Inferior parietal cortex (tissue), 1 donor: ENCODE measurements around the gene PEDS1.
"Not testable (repeated sequence)": the region's sequence is repeated elsewhere in the genome, so short reads cannot be mapped to it uniquely, and the experiment has no call there.

Experiments
- DNase-seq: peaks from one replicate; pipeline ENCODE4 v3.0.0-alpha.2; 2016; ENCODE audit errors: extremely low spot score

PEDS1 gene

DNA sequence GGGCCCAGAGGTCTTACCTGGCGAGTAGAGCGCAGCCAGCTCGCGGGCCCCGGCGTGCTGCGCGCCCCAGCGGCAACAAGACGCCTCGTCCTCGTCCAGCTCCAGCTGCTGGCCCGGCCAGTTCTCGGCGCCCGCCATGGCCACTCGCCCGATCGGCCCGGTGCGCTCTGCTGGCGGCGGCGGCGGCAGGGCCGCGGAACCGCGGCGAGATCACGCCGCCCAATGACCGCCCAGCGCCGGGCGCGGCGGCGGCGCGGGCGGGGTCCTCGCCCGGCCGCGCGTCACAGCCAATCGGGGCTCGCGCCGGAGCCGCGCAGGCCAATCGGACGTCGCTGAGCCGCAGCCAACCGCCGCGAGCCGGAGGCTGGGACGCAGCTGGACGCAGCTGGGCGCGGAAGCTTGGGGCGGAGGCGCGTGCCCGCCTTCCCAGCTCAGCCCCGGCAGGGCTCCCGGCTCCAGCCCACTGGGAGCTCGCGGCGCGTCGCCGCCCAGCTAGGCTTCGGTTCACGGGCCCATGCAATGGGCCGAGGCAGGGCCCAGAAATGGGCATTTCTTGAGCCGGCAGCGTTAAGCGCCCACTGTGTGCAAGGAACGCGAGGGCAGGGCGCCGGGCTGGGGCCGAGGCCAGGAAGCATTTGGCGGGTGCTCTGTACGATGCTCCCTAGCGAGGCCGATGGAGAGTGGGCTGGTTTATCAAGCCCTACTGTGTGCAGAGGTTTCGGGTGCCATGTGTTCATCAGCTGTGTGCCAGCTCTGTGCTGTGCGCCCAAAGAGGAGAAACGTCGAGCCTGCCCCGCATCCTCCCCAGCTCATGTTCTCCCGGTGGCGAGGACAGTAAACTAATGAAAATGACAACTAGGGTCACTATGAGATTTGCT lies at the start of gene PEDS1:
Gene PEDS1 (minus strand): TSS at position 224 of the 878 bp plus-strand sequence. CDS start 86 bp downstream, at position 138.
- peak; percentile 87 for DNase-seq

- DNase-seq = no peak
These were observed 49.2 kb upstream of the PEDS1 start for GRCh38 chr20:50202677-50203076.

DNA sequence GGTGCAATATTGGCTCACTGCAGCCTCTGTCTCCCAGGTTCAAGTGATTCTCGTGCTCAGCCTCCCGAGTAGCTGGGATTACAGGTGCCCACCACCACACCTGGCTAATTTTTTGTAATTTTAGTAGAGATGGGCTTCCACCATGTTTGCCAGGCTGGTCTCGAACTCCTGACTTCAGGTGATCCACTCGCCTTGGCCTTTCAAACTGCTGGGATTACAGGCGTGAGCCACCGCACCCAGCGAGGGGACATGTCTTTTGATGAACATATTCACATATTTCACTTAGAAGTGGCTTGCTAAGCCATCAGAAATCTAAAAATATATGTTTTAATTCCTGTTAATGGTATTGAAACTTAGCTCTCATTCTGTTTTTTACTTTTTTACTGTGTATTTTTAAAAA lies 48.2 kb upstream of the PEDS1 start:
- DNase-seq = not testable (repeated sequence)

DNA sequence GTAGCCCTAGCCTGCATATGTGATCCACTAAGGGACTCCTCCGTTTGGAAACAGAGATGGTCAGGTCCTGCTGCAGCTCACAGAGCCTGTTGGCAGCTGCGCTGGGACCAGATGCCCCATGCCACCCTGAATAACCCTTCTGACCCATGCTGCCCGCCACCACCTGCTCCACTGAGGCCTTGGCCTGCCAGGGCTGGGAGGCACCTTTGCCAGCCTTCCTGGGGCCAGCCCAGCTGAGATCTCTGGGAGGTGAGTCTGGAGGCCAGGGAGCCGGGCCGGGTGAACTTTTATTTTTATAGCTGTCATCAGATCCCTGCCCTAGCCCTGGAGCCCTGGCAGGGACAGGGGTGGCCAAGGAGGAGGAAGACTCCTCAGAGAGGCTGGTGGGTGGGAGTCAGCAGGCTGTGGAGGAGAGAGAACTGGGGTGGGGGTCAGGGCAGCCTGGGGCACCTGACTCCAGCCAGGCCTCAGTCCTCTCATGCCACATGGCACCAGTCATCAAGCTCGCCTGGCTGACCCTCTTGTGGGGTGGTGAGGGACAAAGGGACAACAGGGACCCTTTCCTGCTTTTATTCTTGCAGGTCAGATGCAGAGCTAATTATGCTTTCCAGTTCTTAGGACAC lies 47.1 kb upstream of the PEDS1 start:
- no peak for DNase-seq

GRCh38 chr20:50199703-50200102 lies 46.2 kb upstream of the PEDS1 start:
- DNase-seq = no peak

DNA sequence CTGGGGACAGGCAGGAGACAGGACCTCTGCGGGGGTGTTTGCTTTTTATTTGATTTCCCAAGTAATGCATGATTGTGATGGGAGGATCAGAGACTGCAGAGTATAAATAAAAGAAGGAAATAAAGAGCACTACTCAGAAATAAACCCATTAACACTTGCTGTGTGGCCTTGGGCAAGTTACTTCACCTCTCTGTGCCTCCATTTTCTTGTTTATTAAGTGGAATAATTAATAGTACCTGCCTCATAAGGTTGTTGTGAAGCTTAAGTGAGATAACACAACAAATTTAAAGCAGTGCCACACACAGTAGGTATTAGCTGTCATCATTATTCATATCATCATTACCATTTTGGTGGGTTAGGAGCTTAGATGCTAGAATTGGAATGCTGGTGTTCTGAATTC lies 45.2 kb upstream of the PEDS1 start:
- DNase-seq = no peak

DNA sequence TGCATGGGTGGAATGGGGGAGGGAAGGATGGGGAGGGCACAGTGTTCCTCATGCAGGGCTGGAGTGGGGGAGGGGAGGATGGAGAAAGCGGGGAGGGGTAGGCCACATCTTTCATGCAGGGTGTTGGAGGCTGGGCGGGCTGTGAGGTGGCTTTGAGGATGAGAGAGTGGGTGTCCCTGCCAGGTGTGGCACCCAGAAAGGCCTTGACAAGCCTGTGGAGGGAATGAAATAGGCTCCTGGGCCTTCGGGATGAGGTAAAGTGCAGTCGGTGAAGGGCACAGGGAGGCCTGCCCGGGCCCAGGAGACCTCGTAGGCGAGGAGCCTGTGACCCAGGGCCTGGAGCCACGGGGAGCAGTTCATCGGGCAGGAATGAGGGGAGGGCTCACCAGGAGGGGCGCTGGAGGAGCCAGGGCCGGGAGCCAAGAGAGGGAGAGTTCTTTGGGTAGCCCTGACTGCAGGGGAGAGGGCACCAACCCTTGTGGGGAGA lies 44.7 kb upstream of the PEDS1 start:
- DNase-seq = no peak

DNA sequence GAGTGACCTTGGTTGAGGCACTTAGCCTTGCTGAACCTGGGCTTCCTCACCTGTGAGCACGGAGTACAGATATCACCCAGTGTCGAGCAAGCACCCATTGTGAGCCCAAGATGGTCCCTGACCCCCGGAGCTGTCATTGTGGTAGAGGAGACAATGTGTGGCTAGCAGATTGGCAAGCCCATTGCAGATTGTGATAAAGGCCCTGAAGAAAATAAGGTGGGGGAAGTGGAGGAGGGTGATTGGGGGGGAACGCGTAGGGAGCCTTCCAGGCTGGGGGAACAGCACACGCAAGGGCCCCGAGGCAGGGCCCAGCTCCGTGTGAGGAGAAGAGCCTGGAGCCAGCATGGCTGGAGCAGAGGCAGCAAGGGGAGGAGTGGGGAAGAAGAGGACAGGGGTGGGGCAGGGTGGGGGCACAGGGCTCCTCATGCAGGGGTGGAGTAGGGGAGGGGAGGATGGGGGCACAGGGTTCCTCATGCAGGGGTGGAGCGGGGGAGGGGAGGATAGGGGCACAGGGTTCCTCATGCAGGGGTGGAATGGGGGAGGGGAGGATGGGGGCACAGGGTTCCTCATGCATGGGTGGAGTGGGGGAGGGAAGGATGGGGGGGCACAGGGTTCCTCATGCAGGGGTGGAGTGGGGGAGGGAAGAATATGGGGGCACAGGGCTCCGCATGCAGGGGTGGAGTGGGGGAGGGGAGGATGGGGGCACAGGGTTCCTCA lies 44.1 kb upstream of the PEDS1 start:
- no peak for DNase-seq

GRCh38 chr20:50196896-50197295 lies 43.4 kb upstream of the PEDS1 start:
- DNase-seq = no peak

DNA sequence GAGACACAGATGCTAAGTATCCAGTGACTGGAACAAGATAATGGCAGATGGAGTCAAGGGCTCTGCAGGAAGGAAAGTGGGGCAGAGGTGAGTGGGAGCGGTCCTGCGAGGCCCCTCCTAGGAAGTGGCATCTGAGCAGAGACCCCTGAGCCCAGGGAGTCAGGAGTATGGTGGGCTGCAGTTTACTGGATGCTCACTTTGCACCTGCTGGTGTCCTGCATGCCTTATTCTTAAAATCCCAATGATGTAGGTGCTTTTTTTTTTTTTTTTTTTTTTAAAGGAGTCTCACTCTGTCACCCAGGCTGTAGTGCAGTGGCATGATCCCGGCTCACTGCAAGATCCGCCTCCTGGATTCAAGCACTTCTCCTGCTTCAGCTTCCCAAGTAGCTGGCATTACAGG lies 42.7 kb upstream of the PEDS1 start:
- no peak for DNase-seq

GRCh38 chr20:50195524-50196120 lies 42.1 kb upstream of the PEDS1 start:
- DNase-seq = no peak

- DNase-seq = no peak
These were observed 41.5 kb upstream of the PEDS1 start for GRCh38 chr20:50194831-50195523.

GRCh38 chr20:50194422-50194830 lies 40.9 kb upstream of the PEDS1 start:
- no peak for DNase-seq

DNA sequence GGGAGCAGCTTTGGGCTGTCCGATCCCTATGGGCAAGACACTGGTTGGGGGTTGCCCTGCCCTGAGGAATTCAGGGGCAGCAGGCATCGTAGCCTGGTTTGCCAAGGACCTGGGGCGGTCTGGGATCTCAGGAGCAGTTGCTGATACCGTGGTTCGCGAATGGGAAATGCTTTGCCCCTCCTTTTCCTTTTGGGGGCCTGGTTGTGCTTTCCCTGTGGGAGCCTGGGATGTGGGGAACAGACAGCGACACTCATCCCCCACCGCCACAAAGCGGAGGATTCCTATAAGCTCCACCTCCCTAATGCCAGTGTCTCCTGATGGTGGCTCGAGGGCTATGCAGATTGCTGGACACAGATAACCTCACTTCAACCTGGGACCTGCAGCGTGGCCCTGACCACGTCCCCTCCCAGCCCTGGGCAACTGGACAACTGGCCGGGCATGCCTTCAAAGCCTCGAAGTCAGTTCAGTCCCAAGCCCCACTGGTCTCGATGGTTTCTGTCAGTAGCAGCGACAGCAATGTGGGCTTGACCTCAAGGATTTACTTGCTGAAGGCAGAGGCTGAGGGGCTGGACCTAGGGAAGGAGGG lies 40.4 kb upstream of the PEDS1 start:
- DNase-seq = no peak

GRCh38 chr20:50193199-50193835 lies 39.8 kb upstream of the PEDS1 start:
- no peak for DNase-seq

DNA sequence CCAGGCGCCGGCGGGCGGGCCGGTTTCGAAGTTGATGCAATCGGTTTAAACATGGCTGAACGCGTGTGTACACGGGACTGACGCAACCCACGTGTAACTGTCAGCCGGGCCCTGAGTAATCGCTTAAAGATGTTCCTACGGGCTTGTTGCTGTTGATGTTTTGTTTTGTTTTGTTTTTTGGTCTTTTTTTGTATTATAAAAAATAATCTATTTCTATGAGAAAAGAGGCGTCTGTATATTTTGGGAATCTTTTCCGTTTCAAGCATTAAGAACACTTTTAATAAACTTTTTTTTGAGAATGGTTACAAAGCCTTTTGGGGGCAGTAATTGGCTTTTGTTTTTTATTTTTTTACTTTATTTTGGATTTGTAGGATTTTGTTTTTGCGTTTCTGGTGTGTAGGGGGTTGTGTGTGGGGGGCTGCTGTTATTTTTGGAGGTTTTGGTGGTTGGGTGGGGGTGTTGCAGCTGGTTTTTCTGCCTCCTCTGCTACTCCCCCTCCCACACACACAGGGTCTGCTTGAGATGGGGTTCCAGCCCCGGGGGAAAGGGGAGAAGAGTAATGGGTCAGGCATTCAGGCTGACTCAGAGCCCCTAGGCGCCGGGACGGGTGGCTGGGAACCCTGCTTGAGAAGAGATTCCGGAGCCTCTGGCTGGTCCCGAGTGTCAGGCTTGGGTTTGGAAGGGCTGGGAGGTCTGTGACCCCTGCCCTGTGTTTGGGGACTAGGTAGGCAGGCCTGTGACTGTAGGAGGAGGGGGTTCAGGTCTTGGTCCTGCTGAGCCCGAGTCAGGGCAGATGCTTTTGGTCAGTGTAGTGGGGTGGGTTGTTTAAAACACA lies 39.1 kb upstream of the PEDS1 start:
- DNase-seq = peak; percentile 67

- no peak for DNase-seq
These were observed 38.2 kb upstream of the PEDS1 start for GRCh38 chr20:50191544-50192363.

- DNase-seq = no peak
These were observed 37.6 kb upstream of the PEDS1 start for GRCh38 chr20:50191065-50191543.
